ENCODE data around the gene CELA2B. TPM values are rescaled to one million over a fixed set of nuclear protein-coding genes. Genes with fewer than 3 reads are reported as not detected.

CELA2B gene
- total and polyA plus RNA-seq, 4 donors, result not detected

- 94% methylated on average over 12 of the region's 12 CpGs for WGBS
- no peak for TF ChIP-seq HNF4A (conservative IDR thresholded peaks at IDR 0.05)
- TF ChIP-seq, protein P1, sequence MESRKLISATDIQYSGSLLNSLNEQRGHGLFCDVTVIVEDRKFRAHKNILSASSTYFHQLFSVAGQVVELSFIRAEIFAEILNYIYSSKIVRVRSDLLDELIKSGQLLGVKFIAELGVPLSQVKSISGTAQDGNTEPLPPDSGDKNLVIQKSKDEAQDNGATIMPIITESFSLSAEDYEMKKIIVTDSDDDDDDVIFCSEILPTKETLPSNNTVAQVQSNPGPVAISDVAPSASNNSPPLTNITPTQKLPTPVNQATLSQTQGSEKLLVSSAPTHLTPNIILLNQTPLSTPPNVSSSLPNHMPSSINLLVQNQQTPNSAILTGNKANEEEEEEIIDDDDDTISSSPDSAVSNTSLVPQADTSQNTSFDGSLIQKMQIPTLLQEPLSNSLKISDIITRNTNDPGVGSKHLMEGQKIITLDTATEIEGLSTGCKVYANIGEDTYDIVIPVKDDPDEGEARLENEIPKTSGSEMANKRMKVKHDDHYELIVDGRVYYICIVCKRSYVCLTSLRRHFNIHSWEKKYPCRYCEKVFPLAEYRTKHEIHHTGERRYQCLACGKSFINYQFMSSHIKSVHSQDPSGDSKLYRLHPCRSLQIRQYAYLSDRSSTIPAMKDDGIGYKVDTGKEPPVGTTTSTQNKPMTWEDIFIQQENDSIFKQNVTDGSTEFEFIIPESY (IDR thresholded peaks at IDR 0.05), result no peak
- no peak for TF ChIP-seq FOXA2 (IDR thresholded peaks at IDR 0.05)
- TF ChIP-seq CTCF (IDR thresholded peaks at IDR 0.05; ENCODE audit: low read depth, low read length, missing input control), result no peak
- TF ChIP-seq, protein P2, sequence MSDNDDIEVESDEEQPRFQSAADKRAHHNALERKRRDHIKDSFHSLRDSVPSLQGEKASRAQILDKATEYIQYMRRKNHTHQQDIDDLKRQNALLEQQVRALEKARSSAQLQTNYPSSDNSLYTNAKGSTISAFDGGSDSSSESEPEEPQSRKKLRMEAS (IDR thresholded peaks at IDR 0.05), result no peak
- no peak for TF ChIP-seq GABPA (IDR thresholded peaks at IDR 0.05 in 1 of 2, conservative IDR thresholded peaks at IDR 0.05 in 1 of 2)
- no peak for TF ChIP-seq FOXA1 (IDR thresholded peaks at IDR 0.05)
- TF ChIP-seq HNF4G (IDR thresholded peaks at IDR 0.05), result no peak
- no peak for TF ChIP-seq EGR1 (IDR thresholded peaks at IDR 0.05; ENCODE audit: low read depth in 2 of 2)
- TF ChIP-seq, protein P3, sequence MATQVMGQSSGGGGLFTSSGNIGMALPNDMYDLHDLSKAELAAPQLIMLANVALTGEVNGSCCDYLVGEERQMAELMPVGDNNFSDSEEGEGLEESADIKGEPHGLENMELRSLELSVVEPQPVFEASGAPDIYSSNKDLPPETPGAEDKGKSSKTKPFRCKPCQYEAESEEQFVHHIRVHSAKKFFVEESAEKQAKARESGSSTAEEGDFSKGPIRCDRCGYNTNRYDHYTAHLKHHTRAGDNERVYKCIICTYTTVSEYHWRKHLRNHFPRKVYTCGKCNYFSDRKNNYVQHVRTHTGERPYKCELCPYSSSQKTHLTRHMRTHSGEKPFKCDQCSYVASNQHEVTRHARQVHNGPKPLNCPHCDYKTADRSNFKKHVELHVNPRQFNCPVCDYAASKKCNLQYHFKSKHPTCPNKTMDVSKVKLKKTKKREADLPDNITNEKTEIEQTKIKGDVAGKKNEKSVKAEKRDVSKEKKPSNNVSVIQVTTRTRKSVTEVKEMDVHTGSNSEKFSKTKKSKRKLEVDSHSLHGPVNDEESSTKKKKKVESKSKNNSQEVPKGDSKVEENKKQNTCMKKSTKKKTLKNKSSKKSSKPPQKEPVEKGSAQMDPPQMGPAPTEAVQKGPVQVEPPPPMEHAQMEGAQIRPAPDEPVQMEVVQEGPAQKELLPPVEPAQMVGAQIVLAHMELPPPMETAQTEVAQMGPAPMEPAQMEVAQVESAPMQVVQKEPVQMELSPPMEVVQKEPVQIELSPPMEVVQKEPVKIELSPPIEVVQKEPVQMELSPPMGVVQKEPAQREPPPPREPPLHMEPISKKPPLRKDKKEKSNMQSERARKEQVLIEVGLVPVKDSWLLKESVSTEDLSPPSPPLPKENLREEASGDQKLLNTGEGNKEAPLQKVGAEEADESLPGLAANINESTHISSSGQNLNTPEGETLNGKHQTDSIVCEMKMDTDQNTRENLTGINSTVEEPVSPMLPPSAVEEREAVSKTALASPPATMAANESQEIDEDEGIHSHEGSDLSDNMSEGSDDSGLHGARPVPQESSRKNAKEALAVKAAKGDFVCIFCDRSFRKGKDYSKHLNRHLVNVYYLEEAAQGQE (IDR thresholded peaks at IDR 0.05), result no peak
- no peak for TF ChIP-seq RAD21 (IDR thresholded peaks at IDR 0.05)
- TF ChIP-seq TAF1 (conservative IDR thresholded peaks at IDR 0.05), result no peak
- TF ChIP-seq SP1 (IDR thresholded peaks at IDR 0.05), result no peak
- Histone ChIP-seq H3K27me3 (ENCODE audit: control insufficient read depth in 4 of 4, insufficient read depth in 4 of 4, low read length in 3 of 4) (no peaks in the 10 kb centered on the region), H3K9me3 (ENCODE audit: control insufficient read depth in 4 of 4, low read length in 3 of 4) (no peaks in the 10 kb centered on the region), H3K9ac (ENCODE audit: low read depth in 1 of 2, low read length in 2 of 2) (no peak overlapping the region), H3K36me3 (ENCODE audit: control insufficient read depth in 4 of 4, insufficient read depth in 3 of 4, low read depth in 1 of 4, low read length in 3 of 4) (peaks cover 0 to 24% (median 7%) of the 10 kb centered on the region in 4 donors), H3K4me1 (ENCODE audit: control insufficient read depth in 4 of 4, insufficient read depth in 4 of 4, low read length in 3 of 4) (no peaks in the 10 kb centered on the region), H3K4me3 (ENCODE audit: low read depth in 1 of 3, low read length in 3 of 3) (no peak overlapping the region), H3K27ac (ENCODE audit: low read depth in 1 of 2, low read length in 2 of 2) (no peak overlapping the region)
- DNase-seq (ENCODE audit: low spot score), result no peak
Observed at GRCh38 chr1:15508700-15509487, 33.0 kb downstream of the CELA2B start.

- DNase-seq (ENCODE audit: low spot score), result no peak
- Histone ChIP-seq H3K9ac (ENCODE audit: low read depth in 1 of 2, low read length in 2 of 2) (no peak overlapping the region), H3K27ac (ENCODE audit: low read depth in 1 of 2, low read length in 2 of 2) (no peak overlapping the region), H3K9me3 (ENCODE audit: control insufficient read depth in 4 of 4, low read length in 3 of 4) (no peaks in the 10 kb centered on the region), H3K36me3 (ENCODE audit: control insufficient read depth in 4 of 4, insufficient read depth in 3 of 4, low read depth in 1 of 4, low read length in 3 of 4) (peaks cover 0 to 18% (median 7%) of the 10 kb centered on the region in 4 donors), H3K4me1 (ENCODE audit: control insufficient read depth in 4 of 4, insufficient read depth in 4 of 4, low read length in 3 of 4) (no peaks in the 10 kb centered on the region), H3K27me3 (ENCODE audit: control insufficient read depth in 4 of 4, insufficient read depth in 4 of 4, low read length in 3 of 4) (no peaks in the 10 kb centered on the region), H3K4me3 (ENCODE audit: low read depth in 1 of 3, low read length in 3 of 3) (no peak overlapping the region)
- 94% methylated on average over 7 of the region's 7 CpGs for WGBS
- no peak for TF ChIP-seq RAD21 (IDR thresholded peaks at IDR 0.05)
- TF ChIP-seq JUND (IDR thresholded peaks at IDR 0.05), result no peak
- no peak for TF ChIP-seq SP1 (IDR thresholded peaks at IDR 0.05)
- TF ChIP-seq, protein P3 (IDR thresholded peaks at IDR 0.05), result no peak
- TF ChIP-seq, protein P4, sequence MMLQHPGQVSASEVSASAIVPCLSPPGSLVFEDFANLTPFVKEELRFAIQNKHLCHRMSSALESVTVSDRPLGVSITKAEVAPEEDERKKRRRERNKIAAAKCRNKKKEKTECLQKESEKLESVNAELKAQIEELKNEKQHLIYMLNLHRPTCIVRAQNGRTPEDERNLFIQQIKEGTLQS (IDR thresholded peaks at IDR 0.05), result no peak
- no peak for TF ChIP-seq YY1 (IDR thresholded peaks at IDR 0.05)
- no peak for TF ChIP-seq FOXA2 (IDR thresholded peaks at IDR 0.05)
Observed at GRCh38 chr1:15509586-15509985, 33.7 kb downstream of the CELA2B start.
